Endothelial cell (in vitro differentiated cells): ENCODE measurements around the gene PHF2. TPM values are rescaled to one million over a fixed set of nuclear protein-coding genes. Genes with fewer than 3 reads are reported as not detected.

Experiments
- DNase-seq: peaks from one replicate; pipeline ENCODE4 v3.0.0; 2021; ENCODE audit warnings: low spot score
- H3K27ac Mint-ChIP-seq: one replicate; pipeline ENCODE4 v1.8.0; 2021; ENCODE audit warnings: mixed read lengths, inconsistent platforms; ENCODE audit not compliant: unreplicated experiment
- H3K27me3 Mint-ChIP-seq: one replicate; pipeline ENCODE4 v1.8.0; 2021; ENCODE audit warnings: mild to moderate bottlenecking, moderate library complexity, mixed read lengths, inconsistent platforms; ENCODE audit not compliant: unreplicated experiment
- H3K36me3 Mint-ChIP-seq: one replicate; pipeline ENCODE4 v1.8.0; 2021; ENCODE audit warnings: mild to moderate bottlenecking, low read depth, mixed read lengths, inconsistent platforms; ENCODE audit not compliant: unreplicated experiment
- H3K4me1 Mint-ChIP-seq: one replicate; pipeline ENCODE4 v1.8.0; 2021; ENCODE audit warnings: mild to moderate bottlenecking, mixed read lengths, inconsistent platforms; ENCODE audit not compliant: unreplicated experiment
- H3K4me3 Mint-ChIP-seq: one replicate; pipeline ENCODE4 v1.8.0; 2021; ENCODE audit warnings: mild to moderate bottlenecking, mixed read lengths, inconsistent platforms; ENCODE audit not compliant: unreplicated experiment
- H3K9me3 Mint-ChIP-seq: one replicate; pipeline ENCODE4 v1.8.0; 2021; ENCODE audit warnings: mixed read lengths, inconsistent platforms; ENCODE audit not compliant: unreplicated experiment
- total RNA-seq: library from RNA; stranded (reverse); fragmentation: NEBNext Ultra II Directional; extraction: Animal tissue kit (Norgen Biotek cat#: 25700); gene quantifications from one replicate; pipeline ENCODE4 v1.2.1, GENCODE V29; 2021; ENCODE audit not compliant: unreplicated experiment
- TF ChIP-seq, protein P1 (sequence below): fragments of 200-600 bp; sonication (generic); IDR thresholded peaks from one replicate; pipeline ENCODE4 v1.5.0; 2021; ENCODE audit warnings: antibody characterized with exemption; ENCODE audit not compliant: unreplicated experiment

PHF2 gene
- total RNA-seq, 1 donor from 2014 or later, result 20.9 TPM

GRCh38 chr9:93667627-93668026 is 91.2 kb downstream of the PHF2 start:
- H3K27me3 Mint-ChIP-seq, result peaks cover 10% of the 10 kb centered on the region
- DNase-seq, result no peak
- TF ChIP-seq, protein P1, sequence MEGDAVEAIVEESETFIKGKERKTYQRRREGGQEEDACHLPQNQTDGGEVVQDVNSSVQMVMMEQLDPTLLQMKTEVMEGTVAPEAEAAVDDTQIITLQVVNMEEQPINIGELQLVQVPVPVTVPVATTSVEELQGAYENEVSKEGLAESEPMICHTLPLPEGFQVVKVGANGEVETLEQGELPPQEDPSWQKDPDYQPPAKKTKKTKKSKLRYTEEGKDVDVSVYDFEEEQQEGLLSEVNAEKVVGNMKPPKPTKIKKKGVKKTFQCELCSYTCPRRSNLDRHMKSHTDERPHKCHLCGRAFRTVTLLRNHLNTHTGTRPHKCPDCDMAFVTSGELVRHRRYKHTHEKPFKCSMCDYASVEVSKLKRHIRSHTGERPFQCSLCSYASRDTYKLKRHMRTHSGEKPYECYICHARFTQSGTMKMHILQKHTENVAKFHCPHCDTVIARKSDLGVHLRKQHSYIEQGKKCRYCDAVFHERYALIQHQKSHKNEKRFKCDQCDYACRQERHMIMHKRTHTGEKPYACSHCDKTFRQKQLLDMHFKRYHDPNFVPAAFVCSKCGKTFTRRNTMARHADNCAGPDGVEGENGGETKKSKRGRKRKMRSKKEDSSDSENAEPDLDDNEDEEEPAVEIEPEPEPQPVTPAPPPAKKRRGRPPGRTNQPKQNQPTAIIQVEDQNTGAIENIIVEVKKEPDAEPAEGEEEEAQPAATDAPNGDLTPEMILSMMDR, result no peak
- H3K27ac Mint-ChIP-seq, result no peak overlapping the region
- no peaks in the 10 kb centered on the region for H3K9me3 Mint-ChIP-seq
- peaks cover 17% of the 10 kb centered on the region for H3K36me3 Mint-ChIP-seq
- no peak overlapping the region for H3K4me3 Mint-ChIP-seq
- H3K4me1 Mint-ChIP-seq, result peaks cover 3% of the 10 kb centered on the region

DNA sequence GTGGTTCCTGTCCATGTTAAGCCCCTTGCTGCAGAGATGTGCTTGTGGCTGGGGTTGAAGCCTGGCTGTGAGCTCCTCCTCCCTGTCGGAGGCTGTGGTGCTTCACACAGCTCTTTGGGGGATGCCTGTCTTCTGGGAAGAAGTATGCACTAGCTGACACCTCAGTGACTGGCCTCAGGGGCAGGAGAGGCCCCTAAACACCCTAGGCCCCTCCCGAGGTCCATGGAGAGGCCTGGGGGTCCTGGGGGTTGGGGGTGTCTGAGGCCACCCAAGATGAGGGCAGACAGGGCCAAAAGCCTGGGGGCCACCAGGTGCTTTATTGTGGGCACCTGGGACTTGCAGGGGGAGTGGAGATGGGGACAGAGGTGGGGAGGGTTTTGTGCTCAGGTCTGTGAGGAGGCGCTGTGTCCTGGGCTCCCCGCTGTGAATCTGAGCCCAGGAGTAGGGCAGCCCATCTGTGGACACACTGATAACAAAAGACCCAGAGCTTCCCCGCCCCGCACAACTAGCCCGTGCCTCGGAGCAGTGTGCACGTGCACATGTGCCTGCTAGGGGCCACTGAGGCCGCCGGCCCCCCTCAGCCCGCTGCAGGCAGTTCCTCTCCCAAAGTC is 92.0 kb downstream of the PHF2 start:
- Mint-ChIP-seq H3K4me1 (peaks cover 3% of the 10 kb centered on the region), H3K4me3 (no peak overlapping the region), H3K36me3 (peaks cover 23% of the 10 kb centered on the region), H3K27me3 (peaks cover 12% of the 10 kb centered on the region), H3K9me3 (no peaks in the 10 kb centered on the region), H3K27ac (no peak overlapping the region)
- DNase-seq, result no peak
- TF ChIP-seq, protein P1, result no peak

DNA sequence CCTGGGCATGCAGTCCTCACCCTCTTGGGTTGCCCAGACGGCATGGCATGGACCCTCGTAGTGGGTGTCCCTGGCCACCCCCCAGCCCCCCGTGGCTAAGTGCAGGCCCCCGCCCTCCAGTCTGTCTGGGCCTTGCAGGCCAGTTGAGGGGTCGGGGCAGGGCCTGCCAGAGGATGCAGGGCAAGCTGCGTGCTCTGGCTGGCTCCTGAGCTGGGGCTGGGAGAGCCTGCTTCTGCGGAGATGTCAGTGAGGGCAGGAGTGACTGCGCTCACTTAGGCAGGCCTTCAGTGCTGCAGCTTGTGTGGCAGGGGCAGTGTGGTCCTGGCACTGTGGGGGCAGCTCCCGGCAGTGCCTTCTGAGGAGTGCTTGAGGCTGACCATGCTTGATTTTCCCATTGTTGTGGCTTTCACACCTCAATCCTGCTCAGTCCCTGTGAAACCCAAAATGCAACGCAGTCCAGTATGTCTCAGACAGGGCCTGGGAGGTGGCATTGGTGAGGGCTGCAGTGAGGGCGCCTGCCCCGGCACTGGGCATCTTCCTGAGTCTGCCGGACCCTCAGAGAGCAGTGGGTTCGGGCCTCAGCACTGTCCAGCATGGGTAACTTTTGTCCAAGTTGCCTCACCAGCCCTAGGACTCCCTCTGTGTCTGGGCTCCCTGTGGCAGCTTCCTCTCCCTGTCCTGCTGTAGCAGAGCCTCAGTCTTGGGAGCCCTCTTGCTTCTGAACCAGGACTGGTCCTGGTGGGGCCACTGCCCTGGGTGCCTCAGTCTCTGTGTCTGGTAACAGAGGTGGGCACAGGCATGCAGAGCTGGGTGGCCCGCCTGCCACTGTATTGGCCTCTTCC is 93.0 kb downstream of the PHF2 start:
- H3K4me1 Mint-ChIP-seq, result peaks cover 3% of the 10 kb centered on the region
- no peak overlapping the region for H3K27ac Mint-ChIP-seq
- TF ChIP-seq, protein P1, result no peak
- H3K9me3 Mint-ChIP-seq, result no peaks in the 10 kb centered on the region
- no peak overlapping the region for H3K4me3 Mint-ChIP-seq
- H3K27me3 Mint-ChIP-seq, result peaks cover 12% of the 10 kb centered on the region
- peak; percentile 4 for DNase-seq
- H3K36me3 Mint-ChIP-seq, result peaks cover 25% of the 10 kb centered on the region

DNA sequence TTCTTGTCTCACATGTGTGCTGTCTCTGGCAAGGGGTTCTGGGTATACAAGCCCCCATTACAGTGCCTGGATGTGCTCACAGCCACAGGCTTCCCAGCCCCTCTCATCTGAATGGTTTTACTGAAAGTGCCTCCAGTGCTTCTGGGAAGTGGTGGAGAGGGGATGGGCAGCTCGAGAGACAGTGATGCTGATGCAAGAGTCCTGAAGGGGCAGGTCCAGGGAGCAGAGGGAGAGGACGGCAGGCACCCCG is 93.5 kb downstream of the PHF2 start:
- peaks cover 3% of the 10 kb centered on the region for H3K4me1 Mint-ChIP-seq
- H3K27ac Mint-ChIP-seq, result no peak overlapping the region
- no peak overlapping the region for H3K4me3 Mint-ChIP-seq
- no peak for DNase-seq
- TF ChIP-seq, protein P1, result no peak
- peaks cover 13% of the 10 kb centered on the region for H3K27me3 Mint-ChIP-seq
- H3K9me3 Mint-ChIP-seq, result no peaks in the 10 kb centered on the region
- H3K36me3 Mint-ChIP-seq, result peaks cover 22% of the 10 kb centered on the region
